Measurements from ENCODE around the gene KRTAP19-6.

The KRTAP19-6 gene, protein sequence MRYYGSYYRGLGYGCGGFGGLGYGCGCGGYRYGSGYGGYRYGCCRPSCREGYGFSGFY

DNA sequence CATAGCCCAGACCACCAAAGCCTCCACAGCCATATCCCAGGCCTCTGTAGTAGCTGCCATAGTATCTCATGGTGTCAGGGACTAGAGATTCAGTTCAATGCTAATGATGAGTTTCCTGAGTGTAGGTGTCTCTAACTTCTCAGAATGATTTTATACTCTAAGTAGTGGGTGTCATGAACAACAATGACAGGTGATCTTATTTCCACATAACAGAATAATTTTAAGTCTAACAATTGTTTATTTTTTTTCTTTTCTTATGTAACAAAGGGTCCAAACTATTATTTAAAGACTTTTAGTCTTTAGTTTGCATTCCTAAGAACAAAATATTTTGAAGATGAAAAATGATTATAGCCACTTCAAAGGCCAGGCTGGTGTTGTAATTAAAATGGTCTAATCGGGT is at the start of gene KRTAP19-6:
Gene KRTAP19-6, minus strand, starts transcription at position 101 of the 400 bp plus-strand sequence. Its CDS starts 31 bp downstream, at position 70.
- no peak for TF ChIP-seq CTCF (IDR thresholded peaks at IDR 0.05; ENCODE audit: control insufficient read depth, insufficient read depth, low read depth, low read length, missing control alignments)
- DNase-seq (ENCODE audit: low read depth) = no peak
- H3K4me3 ChIP-seq (ENCODE audit: control insufficient read depth, low read depth, low read length) = no peak within 1 kb of the TSS

DNA sequence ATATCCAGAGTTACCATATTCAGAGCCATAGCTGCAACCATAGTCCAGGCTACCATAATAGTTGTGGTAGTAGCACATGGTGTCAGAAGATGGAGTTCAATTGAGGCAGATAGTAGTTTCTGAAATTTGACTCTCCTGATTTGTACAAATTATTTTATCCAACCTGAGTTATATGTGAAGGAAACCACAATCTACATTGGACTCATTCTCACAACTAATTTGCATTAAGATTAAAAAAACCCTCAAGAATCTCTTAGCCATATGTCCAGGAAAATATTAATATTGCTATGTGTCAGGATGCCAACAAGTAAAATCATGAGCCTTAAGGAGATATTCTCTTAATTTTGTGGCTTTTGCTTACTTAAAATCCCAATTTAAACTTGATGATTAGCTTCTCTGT is 48.6 kb upstream of the KRTAP19-6 start, which contains the start of gene KRTAP22-2:
Gene KRTAP22-2, minus strand, starts transcription at position 101 of the 400 bp plus-strand sequence.
- H3K4me3 ChIP-seq (ENCODE audit: control insufficient read depth, low read depth, low read length) = no peak within 1 kb of the TSS
- no peak for TF ChIP-seq CTCF (IDR thresholded peaks at IDR 0.05; ENCODE audit: control insufficient read depth, insufficient read depth, low read depth, low read length, missing control alignments)
- DNase-seq (ENCODE audit: low read depth) = no peak

DNA sequence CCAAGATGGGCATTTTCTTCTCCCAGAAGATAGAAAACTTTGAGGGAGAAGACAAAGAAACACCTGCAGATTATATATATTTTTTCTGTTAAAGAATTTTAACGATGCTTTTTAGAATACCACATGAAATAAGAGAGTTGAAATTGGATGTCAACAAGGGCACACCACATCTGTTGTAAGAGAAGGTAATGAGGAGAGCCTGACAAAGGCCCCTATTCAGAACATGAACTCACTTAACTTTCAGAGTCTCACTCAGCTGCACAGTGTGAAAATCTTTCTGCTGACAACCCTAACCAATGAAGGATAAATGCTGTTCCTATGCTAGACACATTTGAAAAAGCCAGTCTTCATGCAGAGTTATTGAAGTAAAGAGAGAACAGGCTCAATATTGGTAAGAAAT is 41.2 kb upstream of the KRTAP19-6 start:
- no peak for TF ChIP-seq CTCF (IDR thresholded peaks at IDR 0.05; ENCODE audit: control insufficient read depth, insufficient read depth, low read depth, low read length, missing control alignments)
- no peak overlapping the region for H3K4me3 ChIP-seq (ENCODE audit: control insufficient read depth, low read depth, low read length)
- DNase-seq (ENCODE audit: low read depth) = no peak

DNA sequence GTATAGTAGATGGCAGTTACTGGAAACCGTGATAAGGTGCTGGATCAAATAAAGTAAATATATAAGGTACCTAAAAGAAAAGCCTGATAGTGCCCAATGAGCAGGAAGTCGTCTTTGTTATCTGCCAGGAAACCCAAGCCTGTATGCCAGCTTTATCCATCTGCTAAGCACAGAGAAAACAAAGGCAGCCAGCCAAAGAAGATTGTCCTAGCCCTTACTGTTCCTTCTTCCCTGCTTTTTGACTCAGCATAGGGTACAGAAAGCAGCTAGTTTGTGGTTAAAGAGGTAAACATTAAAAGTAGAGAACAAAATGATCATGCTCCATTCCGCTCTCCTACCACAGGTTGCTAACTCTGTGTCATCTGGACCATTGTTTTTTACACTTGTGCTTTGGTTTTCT is 38.5 kb upstream of the KRTAP19-6 start:
- no peak for TF ChIP-seq CTCF (IDR thresholded peaks at IDR 0.05; ENCODE audit: control insufficient read depth, insufficient read depth, low read depth, low read length, missing control alignments)
- no peak for DNase-seq (ENCODE audit: low read depth)
- H3K4me3 ChIP-seq (ENCODE audit: control insufficient read depth, low read depth, low read length) = no peak overlapping the region

DNA sequence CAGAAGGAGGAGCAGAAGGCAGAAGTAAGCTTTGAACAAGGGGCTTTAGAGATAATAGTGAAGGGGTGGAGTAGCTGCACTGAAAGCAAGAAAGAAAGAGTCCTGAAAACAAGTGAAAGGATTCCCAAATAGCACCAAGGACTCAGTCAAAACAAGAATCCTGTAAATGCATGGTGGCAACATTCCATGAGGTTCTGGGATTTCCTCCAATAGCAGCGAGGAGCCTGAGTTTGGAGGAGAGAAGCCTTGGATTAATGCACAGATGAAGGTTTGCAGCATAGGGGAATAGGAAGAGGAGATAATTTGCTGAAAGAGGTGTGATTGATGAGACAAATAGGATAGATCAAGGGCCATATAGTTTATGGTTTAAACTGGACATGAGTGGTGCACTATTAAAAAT is 37.7 kb upstream of the KRTAP19-6 start:
- H3K4me3 ChIP-seq (ENCODE audit: control insufficient read depth, low read depth, low read length) = no peak overlapping the region
- no peak for DNase-seq (ENCODE audit: low read depth)
- no peak for TF ChIP-seq CTCF (IDR thresholded peaks at IDR 0.05; ENCODE audit: control insufficient read depth, insufficient read depth, low read depth, low read length, missing control alignments)

- no peak for DNase-seq (ENCODE audit: low read depth)
These were observed 36.1 kb upstream of the KRTAP19-6 start for GRCh38 chr21:30577766-30578165.

More at GRCh38 chr21:30577766-30578165, 36.1 kb upstream of the KRTAP19-6 start:
- TF ChIP-seq CTCF (IDR thresholded peaks at IDR 0.05; ENCODE audit: control insufficient read depth, insufficient read depth, low read depth, low read length, missing control alignments) = no peak
- no peak overlapping the region for H3K4me3 ChIP-seq (ENCODE audit: control insufficient read depth, low read depth, low read length)

Measured in AG09309 (cell line).